GM18907 (cell line): ENCODE results near the gene LYRM9.
"Not testable (repeated sequence)": the region's sequence is repeated elsewhere in the genome, so short reads cannot be mapped to it uniquely, and the experiment has no call there.

Experiments
- ATAC-seq: cut with Tn5 transposase; IDR thresholded peaks from one replicate; pipeline ENCODE4 v1.9.1; 2021; ENCODE audit warnings: mild to moderate bottlenecking, moderate library complexity; ENCODE audit not compliant: unreplicated experiment

Gene LYRM9

DNA sequence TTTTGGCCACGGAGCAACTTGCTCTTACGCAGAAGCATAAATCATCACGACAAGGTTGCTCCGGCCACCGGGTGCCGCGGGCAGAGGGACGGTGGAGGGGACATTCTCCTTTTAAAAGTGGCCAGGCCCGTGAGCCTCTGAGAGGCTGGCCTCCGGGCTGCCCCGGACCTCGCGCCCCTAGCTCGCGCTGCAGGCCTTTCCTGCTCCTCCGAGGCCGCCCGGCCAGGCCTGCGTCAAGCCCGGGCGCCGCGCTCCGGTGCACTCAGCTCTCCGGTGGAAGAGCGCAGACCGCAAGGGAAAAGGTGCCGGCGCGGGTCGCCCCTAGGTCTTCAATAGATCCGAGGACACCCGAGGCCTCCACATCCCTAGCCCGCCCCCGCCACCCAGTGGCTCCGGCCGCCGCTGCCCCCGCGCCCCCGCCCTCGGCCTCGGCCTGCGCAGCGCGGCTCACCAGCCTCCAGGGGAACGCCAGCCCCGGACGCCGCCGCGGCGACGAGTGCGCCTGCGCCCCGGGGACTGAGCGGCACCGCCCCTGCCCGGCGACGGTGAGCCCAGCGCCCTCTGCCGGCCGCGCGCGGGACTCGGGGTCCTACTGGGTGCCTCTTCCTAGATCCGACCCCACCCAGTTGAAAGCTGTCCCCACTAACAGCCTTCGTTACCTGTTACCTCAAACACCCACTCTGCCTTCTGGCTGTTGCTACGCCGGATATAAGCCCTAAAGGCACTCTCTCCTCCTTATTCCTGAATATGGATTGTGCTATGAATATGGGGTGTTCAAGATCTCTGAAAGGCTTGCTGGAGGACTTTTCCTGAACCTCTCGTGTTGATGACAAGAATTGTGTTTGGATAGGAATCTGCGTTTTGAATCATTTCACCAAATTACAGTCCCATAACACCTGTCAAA is at the start of gene LYRM9:
LYRM9 (minus strand) TSS at position 500 of the 904 bp plus-strand sequence. CDS start 10,671 bp downstream, outside the sequence.
- ATAC-seq, result peak; percentile 81

DNA sequence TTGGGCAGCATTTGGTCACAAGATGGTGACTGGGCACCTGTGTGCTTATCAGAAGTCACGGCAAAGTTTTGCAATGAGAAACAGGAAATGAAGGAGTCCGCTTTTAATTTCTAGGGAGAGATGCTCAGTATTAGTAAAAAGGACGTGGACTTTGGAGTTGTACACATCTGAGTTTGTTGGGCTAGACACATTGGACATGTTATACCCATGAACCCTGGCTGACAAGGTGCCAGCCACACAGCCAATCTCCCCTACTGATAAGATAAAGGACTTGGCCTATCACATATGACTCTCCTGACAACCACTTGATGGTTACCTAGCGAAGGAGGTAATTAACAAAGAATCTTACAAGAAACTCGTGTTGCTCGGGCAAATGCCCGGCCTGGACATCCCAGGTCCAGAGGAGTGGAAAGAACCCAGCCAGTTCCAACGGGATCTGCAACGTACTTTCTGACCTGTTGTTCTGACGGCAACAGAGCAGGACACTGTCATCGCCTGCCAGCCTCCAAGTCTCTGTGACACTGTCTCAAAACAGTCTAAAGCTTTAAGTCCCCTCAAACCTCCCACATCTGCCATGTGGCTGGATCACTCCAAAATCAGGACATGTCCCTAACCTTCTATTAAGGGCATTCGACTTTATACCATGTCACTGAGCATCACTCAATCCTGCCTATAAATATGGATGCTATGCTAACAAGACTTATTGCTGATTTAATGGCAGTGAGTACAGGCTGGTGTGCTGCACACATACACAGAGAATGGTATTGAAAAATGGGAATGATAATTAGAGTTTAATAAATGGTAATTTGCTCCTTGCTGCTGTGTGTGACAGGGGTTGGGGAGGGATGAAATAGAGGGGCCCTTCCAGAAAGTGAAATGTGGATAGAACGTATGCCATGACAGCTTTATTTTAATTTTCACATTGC is 47.6 kb upstream of the LYRM9 start:
- no peak for ATAC-seq

DNA sequence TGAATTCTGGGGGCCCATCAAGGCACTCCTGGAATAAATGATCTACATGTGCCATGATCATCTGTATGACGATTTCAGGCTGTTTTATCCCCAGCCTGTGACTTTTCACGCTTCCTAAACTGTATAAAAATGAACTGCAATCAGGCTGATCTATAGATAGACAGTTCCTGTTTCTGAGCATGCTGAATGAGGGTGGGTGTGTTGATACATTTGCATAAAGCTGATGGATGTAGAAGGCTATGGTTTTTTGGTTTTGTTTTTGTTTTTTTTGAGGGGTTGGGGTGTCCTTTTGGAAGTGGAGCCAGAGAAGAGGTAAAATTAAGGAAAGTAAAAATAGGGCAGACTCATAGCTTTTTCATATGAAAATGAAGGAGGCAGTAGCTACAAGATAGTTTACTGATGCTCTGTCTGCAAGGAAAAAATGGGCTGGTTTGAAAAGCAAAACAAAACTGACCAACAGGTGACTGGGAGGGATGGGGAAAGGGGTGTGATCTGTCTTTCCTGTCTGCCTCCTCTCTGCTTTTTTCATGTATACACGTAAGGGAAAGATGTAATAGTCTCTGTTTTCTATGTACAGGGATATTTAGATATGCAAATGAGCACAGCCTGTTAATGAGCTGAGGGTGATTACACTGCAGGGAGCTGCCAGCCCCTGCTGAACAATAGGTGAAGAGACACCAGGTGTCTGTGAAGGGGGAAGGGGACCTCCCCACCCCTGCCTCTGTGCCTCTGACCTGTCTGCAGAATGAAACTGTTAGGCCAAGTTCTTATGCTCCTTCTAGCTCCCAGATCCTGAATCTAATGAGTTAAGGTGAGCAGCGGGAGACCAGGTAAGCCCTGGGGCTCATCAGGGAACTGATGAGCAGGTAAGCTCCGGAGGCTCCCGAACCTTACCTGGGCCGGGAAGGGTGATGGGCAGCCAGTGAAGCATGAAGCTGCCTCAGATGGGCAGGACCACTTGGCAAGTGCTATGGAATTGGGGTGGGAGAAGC is 46.6 kb upstream of the LYRM9 start:
- ATAC-seq, result no peak

DNA sequence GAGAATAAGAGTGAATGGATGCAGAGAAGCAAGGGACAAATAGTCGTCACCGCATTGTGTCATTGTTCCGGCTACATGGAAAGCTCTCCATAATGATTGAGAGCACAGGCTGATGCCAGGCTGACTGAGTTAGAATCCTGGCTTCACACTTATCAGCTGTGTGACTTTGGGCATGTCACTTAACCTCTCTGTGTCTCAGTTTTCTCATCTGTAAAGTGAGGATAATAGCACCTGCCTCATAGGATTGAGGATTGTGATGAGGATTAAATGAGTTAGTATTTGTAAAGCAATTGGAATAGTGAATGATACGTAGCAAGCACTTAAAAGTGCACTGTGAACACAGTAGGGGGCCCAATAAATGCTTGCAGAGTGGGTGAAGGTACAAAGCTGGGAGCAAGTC is 45.7 kb upstream of the LYRM9 start:
- ATAC-seq, result no peak

DNA sequence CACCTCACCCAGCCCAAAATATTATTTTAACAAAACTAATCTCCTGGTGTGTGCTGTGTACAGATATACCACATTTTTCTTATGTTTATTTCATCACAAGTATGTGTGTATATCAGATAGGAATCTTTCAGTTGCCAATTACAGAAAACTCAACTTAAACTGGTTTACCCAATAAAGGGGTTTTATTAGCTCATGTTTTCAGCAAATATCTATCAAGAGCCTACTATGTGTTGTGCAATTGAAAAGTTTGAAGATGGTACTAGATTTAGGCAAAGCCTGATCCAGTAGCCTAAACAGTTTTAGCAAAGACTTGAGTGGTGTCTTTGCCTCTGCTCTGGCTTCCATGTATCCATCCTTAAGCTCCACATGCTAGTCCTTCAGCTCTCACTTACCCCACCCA is 45.1 kb upstream of the LYRM9 start:
- ATAC-seq, result no peak

DNA sequence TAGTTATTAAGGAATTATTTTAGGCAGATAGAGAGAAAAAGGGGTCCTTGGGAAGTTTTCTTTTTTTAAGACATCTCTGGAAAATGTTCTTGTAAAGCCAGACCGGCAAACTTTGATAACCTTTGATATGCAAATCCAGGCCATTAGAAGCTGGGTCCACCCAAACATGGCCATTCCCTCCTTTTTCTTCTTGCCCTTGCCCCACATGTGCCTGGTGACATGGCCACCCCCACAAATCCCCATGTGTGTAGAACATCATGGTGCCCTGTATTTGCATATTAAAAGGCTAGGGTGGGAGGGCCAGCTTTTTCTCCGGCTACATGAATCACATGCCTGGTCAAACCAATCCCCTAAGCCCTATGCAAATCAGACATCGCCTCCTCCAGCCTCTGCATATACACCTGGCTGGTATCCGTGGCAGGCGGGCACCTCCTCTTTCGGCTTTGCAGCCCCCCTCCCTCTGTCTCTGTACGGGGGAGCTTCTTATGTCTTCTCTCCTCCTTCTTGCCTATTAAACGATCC is 43.9 kb upstream of the LYRM9 start:
- no peak for ATAC-seq

DNA sequence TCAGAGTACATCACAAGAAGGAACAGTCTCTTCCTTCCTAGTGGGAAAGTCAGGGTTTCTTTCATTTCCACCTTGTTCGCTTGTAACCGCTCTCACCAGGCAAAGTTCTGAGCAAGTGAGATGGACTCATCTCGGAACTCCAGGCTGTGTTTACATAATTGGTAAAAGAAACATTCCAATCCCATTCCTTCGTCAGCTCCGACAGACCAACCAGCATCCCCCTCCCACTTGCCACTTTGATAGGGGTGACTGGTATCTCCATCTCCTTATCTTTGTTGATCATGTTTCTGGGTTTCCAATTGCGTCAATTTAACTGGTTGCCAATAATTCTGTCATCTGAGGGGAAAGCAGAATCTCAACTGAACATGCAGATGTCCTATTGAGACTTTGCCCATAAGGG is 36.8 kb upstream of the LYRM9 start:
- no peak for ATAC-seq

DNA sequence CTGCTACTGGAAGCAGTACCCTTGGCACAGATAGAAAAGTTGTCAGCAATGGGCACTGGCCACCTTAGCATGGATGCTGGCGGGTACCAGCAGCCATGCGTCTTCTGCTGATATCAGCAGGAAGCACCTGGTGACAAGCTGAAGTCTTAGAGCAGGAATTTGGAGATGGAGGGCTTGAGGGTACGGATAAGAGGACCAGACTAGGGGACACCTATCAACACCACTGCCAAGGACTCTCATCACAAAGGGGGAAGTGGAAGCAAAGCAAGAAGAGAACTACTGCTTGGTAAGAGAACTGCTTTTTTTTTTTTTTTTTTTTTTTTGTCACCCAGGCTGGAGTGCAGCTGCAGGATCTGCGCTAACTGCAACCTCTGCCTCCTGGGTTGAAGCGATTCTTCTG is 35.4 kb upstream of the LYRM9 start:
- no peak for ATAC-seq

DNA sequence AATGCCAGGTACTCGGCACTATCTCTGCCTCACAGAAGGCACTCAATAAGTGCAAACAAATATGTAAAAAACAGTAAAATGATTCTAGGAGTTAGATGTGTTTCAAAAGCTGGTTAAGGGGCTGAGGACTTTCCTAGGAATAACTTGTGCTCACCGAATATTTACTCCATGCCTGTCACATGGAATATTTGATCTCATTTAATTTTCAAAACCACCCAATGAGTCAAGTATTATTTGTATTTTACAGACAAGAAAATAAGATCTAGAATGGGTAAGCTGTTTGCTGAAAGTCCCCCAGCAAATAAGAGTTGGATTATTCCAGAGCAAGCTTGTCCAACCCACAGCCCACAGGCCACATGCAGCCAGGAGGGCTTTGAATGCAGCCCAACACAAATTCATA is 34.6 kb upstream of the LYRM9 start:
- no peak for ATAC-seq

DNA sequence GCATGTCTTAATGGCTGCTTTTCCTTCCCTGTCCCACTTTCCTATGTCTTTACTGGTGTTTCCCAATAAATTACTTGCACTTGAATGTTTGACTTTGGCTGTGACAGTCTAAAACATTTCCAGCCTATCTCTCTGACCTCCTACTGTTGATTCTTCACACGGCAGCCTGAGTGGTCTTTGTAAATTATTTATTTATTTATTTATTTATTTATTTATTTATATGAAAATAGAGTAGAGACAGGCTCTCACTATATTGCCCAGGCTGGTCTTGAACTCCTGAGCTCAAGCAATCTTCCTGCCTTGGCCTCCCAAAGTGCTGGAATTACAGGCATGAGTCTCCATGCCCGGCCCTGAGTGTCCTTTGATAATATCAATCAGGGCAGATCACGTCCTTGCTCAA is 28.4 kb upstream of the LYRM9 start:
- ATAC-seq, result no peak

DNA sequence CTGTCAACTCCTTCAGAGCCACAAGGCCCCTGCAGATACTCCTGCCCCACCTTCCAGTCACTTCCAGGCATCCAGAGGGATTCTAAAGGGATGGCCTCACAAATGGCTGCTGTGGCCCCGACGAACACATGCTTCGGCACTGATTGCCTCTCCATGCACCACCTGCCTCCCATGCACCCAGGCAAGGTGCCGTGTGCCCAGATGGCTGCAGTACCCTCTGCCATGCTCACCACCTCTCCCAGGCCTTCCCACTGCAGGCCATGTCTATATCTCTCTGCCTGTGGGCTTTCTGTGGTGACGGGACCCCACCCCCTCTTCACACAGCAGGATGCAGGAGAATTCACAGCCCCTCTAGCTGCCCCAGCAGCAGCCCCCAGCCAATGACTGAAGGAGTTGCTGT is 27.9 kb upstream of the LYRM9 start:
- ATAC-seq, result no peak

DNA sequence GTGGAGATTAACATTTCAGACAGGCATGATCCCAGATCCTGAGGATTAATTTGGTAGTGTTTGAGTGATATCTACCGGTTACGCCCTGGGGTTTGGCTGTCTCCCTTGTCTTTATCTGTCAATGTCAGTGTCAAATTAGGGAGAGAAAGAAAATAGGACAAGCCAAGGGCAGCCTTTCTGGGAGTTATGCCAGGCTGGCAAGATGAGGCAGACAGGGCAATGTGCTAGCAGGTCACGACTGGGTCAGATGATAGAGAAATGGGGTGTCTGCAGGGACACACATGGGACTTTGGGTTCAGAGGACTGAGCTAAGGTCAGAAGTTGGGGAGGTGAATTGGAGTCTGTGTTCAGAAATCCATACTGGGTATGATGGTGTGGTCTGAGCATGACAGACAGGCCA is 27.4 kb upstream of the LYRM9 start:
- ATAC-seq, result no peak

DNA sequence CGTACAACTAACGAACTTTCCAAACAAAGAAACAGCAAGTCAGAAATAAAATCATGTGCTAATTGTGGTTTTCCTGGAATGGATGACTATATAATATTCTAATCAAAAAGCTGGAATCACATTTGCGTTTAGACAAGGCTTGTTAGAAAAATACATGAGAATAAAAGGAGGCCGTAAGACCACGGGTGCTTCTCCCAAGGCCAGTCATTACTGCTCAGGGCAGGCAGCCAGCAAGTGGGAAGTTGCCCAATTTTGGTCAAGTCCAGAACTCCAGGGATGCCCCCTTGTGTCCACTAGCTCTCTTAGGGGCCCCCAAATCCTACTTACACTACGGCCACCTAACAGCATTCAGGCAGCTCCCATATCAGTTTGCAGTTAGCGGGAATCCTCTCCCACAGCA is 25.9 kb upstream of the LYRM9 start:
- ATAC-seq, result no peak

DNA sequence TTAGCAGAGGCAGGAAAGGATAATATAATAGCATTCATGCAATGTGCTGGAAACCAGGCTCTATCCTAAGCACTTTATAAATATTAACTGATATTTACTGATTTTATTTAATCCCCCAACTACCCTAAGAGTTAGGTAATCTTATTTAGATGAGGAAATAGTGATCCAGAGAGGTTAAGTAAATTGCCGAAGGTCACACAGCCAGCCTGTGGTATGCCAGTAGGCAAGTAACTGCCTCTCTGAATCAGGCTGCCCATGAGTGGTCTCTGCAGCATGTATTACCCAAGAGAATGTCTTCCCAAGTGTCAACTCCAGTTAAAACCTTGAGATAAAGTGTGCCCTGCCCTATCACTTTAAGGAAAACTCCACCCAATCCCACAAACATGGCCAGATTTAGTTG is 25.3 kb upstream of the LYRM9 start:
- ATAC-seq, result no peak

DNA sequence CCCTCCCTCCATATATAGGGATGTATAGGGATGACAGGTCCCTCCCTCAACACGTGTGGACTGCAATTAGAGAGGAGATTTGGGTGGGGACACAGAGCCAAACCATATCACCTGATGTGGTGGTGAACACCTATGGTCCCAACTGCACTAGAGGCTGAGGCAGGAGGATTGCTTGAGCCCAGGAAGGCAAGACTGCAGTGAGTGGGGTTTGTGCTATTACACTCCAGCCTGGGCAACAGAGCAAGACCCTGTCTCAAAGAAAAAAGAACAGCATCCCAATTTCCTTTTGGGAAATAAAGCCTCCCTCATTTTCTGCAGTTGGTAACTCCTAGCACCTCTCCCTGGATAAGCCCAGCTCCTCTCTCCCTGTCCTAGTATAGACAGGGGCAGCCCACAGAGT is 23.8 kb upstream of the LYRM9 start:
- ATAC-seq, result no peak

DNA sequence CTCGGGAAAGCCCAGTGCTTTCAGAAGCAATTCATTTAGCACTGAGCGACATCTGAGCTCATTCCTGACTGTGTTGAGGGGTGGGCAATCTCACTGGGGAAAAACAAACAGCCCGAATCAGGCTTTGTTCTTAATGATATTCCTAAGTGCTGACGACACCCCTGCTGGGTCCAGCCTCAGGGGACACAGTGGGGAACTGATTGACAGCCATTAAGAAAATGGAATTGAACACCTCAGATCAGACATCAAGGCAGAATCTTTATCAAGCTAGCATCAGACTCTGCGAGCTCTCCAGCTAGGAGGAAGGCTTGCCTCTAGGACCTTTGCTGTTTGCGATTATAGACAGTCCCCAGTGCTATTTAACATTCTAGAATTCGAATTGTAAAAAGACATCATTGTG is 22.5 kb upstream of the LYRM9 start:
- ATAC-seq, result no peak

DNA sequence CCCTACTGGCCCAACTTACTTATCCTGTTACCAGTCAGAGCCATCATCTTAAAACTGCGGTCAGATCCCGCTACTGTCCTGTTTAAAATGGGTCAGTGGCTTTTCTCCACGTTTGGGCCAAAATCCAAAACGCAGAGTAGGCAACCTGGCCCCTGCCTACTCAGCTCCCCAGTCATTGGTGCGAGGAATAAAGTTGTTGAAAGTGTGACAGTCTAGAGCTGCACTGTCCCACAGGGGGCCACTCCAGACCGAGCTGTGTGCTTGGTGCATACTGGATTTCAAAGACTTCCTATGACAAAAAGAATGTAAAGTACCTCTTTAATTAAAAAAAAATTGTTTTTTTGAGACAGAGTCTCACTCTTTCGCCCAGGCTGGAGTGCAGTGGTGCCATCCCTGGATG is 21.2 kb upstream of the LYRM9 start:
- no peak for ATAC-seq

DNA sequence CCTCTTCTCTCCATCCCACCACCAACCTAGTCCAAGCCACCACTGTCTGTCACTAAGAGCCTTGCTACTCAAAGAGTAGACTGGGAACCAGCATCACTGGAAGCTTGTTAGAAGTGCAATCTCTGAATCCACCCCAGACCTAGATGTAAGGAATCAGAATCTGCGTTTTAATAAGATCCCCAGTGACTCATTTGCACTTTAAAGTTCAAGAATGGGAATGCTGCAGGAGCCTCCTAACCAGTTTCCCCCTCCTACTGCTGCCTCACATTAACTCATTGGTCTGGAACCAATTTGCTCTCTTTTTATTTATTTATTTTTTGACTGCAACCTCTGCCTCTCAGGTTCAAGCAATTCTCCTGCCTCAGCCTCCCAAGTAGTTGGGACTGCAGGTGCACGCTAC is 19.8 kb upstream of the LYRM9 start:
- no peak for ATAC-seq

DNA sequence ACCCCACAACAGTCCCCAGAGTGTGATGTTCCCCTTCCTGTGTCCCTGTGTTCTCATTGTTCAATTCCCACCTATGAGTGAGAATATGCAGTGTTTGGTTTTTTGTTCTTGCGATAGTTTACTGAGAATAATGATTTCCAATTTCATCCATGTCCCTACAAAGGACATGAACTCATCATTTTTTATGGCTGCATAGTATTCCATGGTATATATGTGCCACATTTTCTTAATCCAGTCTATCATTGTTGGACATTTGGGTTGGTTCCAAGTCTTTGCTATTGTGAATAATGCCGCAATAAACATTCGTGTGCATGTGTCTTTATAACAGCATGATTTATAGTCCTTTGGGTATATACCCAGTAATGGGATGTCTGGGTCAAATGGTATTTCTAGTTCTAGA is 19.1 kb upstream of the LYRM9 start:
- not testable (repeated sequence) for ATAC-seq

DNA sequence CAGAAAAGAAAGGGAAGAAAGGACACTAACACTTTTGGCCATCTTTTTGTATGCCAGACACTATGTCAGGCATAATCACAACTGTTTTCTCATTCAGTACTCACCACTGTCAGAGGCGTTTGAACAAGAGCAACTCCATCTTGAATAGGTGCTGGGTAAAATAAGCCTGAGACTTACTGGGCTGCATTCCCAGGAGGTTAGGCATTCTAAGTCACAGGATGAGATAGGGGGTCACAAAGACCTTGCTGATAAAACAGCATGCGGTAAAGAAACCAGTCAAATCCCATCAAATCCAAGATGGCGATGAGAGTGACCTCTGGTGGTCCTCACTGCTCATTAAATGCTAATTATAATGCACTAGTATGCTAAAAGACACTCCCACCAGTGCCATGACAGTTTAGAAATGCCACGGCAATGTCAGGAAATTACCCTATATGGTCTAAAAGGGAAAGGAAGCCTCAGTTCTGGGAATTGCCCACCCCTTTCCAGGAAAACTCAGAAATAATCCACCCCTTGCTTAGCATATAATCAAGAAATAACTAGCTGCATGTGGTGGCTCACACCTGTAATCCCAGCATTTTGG is 14.9 kb upstream of the LYRM9 start:
- ATAC-seq, result no peak
